Measurements from ENCODE around the gene TMEM50A.
"Not testable (repeated sequence)": the region's sequence is repeated elsewhere in the genome, so short reads cannot be mapped to it uniquely, and the experiment has no call there.

The TMEM50A gene

GRCh38 chr1:25337483-25338187 lies 499 bp upstream of the TMEM50A start:
- DNase-seq = not testable (repeated sequence)

- no peak for DNase-seq
These were observed 852 bp downstream of the TMEM50A start for GRCh38 chr1:25338986-25339385.

- no peak for DNase-seq
These were observed 3.6 kb downstream of the TMEM50A start for GRCh38 chr1:25341746-25342145.

- DNase-seq = no peak
These were observed 4.7 kb downstream of the TMEM50A start for GRCh38 chr1:25342846-25343245.

GRCh38 chr1:25343872-25344271 lies 5.7 kb downstream of the TMEM50A start:
- DNase-seq = no peak

- DNase-seq = no peak
These were observed 9.4 kb downstream of the TMEM50A start for GRCh38 chr1:25347556-25347955.

- no peak for DNase-seq
These were observed 11.5 kb downstream of the TMEM50A start for GRCh38 chr1:25349606-25350005.

GRCh38 chr1:25355841-25356395 lies 17.8 kb downstream of the TMEM50A start:
- DNase-seq = no peak

GRCh38 chr1:25356441-25356840 lies 18.3 kb downstream of the TMEM50A start:
- DNase-seq = no peak

GRCh38 chr1:25356848-25357247 lies 18.7 kb downstream of the TMEM50A start:
- no peak for DNase-seq

- DNase-seq = no peak
These were observed 22.8 kb downstream of the TMEM50A start for GRCh38 chr1:25360596-25361581.

- DNase-seq = no peak
These were observed 23.8 kb downstream of the TMEM50A start for GRCh38 chr1:25361901-25362300.

- not testable (repeated sequence) for DNase-seq
These were observed 24.8 kb downstream of the TMEM50A start for GRCh38 chr1:25362634-25363559.

- DNase-seq = no peak
These were observed 31.1 kb downstream of the TMEM50A start for GRCh38 chr1:25369241-25369640.

- DNase-seq = not testable (repeated sequence)
These were observed 31.6 kb downstream of the TMEM50A start for GRCh38 chr1:25369691-25370271.

- DNase-seq = not testable (repeated sequence)
These were observed 33.6 kb downstream of the TMEM50A start for GRCh38 chr1:25371757-25372156.

GRCh38 chr1:25378367-25378766 lies 40.2 kb downstream of the TMEM50A start:
- not testable (repeated sequence) for DNase-seq

- not testable (repeated sequence) for DNase-seq
These were observed 44.4 kb downstream of the TMEM50A start for GRCh38 chr1:25382543-25382942.

- not testable (repeated sequence) for DNase-seq
These were observed 45.0 kb downstream of the TMEM50A start for GRCh38 chr1:25383090-25383489.

GRCh38 chr1:25383875-25384274 lies 45.7 kb downstream of the TMEM50A start:
- not testable (repeated sequence) for DNase-seq

- not testable (repeated sequence) for DNase-seq
These were observed 49.0 kb downstream of the TMEM50A start for GRCh38 chr1:25387096-25387495.

- DNase-seq = not testable (repeated sequence)
These were observed 50.6 kb downstream of the TMEM50A start for GRCh38 chr1:25388691-25389090.

All from NCI-H2227 treated with DMSO at 0.1 percent for 48 hours (cell line).